ENCODE results near the gene COA3.
"Not testable (repeated sequence)": the region's sequence is repeated elsewhere in the genome, so short reads cannot be mapped to it uniquely, and the experiment has no call there.

Gene COA3

DNA sequence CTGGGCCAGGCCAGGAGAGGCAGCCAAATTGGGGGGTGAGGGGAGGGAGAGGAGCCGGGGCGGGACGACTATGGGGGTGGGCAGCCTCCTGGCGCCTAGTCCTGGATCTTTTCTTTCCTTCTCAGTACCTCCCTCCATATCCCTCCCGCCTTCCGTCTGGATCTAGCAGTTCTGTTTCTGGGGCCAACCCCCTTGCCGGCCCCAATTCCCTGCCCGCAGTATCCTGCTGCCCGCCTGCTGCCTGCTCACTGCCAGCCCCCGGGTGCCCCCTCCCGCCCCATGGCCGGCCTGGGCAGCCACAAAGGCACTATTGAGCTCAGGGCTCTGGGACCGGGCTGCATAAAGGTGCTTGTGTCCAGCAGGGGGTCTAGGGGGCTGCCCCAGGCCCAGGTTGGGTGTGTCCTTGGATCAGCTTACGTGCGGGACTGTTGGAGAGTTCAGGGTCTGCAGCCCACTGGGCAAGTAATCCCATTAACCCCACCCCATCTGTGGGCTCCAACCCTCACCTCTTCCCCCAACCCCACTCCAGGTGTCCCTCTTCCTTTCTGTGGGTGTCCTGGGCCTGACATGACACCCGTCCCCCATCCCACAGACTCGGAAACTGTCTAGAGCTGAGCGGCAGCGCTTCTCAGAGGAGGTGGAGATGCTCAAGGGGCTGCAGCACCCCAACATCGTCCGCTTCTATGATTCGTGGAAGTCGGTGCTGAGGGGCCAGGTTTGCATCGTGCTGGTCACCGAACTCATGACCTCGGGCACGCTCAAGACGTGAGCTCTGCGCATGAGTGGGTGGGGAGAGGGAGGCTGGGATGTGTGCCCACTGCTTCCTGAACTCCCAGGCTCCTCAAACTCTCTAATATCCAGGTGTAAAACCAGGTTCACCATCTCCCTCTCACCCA, 16.1 kb downstream of the COA3 start:
- DNase-seq (ENCODE audit: low read depth in 2 of 2, low spot score in 1 of 2) = no peak

DNA sequence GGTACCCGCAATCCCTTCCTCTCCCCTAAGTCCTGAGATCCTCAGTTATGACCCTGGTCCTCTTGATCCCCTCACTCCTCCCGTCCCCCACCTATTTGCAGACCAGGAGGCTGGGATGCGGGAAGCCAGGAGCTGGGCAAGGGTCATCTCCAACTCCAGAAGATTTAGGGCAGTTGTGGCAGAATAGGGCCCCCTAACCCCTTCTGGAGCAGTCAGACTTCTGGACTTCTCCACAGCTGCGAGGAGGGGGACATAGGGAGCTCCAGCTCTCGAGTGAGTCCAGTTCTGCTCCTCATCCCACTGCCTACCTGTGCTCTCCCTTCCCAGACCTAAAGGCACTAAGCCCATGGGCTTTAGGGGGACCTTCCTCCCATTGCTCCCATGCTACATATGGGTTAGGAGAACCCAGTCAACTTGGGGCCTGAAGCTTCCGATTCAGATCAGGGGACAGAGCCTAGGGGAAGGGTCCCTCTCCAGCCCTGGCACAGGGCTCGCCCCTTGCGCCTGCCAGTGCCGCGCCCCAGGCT, 16.8 kb downstream of the COA3 start:
- no peak for DNase-seq (ENCODE audit: low read depth in 2 of 2, low spot score in 1 of 2)

DNA sequence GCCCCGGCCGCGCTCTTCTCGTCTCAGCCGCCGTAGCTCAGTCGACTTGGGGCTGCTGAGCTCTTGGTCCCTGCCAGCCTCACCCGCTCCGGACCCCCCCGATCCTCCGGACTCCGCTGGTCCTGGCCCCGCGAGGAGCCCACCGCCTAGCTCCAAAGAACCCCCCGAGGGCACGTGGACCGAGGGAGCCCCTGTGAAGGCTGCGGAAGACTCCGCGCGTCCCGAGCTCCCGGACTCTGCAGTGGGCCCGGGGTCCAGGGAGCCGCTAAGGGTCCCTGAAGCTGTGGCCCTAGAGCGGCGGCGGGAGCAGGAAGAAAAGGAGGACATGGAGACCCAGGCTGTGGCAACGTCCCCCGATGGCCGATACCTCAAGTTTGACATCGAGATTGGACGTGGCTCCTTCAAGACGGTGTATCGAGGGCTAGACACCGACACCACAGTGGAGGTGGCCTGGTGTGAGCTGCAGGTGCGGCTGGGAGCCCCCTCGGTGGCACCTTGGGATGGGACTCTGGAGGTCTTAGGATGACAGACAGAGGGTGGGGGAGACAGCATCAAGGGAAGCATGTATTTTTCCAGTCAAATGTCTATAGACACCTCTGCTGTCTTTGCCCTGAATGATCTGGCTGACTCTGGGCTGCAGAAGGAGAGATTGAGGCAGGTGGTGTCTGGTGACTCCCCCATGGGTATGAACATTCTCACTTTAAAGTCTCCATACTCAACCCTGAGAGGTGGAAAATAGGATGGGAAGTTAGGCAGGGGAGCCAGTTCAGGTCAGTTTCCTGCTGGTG, 17.5 kb downstream of the COA3 start:
- DNase-seq (ENCODE audit: low read depth in 2 of 2, low spot score in 1 of 2) = no peak

DNA sequence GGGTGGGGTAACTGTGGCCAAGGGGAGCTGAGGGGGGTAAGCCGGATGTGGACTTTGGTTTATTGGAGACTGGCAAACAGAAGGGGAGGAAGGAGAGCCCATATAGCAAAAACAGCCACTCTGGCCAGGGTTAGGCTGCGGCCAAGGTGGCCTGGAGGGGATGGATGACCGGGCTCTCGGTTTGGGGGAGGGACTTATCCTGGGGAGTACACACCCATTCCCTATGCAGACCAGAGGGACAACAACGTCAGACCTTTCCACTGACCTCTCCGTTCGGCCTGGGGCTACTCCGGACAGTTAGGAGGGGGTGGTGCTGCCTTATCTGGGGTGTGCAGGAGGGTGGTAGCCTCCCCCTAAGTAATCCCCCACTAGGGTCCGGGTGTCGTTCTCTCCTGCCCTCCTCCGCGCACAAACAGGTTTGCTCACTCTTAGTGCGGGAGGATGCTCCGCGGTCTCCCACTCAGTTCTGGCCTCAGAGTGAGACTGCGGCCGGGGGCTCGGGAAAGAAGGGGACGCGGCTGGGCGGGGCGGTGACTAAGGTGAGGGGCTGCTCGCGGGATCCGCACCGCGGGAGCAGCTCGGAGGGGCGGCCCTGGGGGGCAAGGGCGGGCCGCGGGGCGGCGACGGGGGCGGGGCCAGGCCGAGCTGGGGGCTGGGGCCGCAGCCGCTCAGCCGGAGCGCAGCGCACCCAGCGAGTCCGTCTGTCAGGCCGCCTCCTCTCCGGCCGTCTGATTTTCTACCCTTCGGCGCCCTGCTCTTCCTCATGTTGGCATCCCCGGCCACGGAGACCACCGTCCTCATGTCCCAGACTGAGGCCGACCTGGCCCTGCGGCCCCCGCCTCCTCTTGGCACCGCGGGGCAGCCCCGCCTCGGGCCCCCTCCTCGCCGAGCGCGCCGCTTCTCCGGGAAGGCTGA, 18.3 kb downstream of the COA3 start, which contains the start of gene WNK4:
WNK4 (plus strand) TSS at position 675 of the 915 bp plus-strand sequence; CDS start at position 764, 89 bp downstream.
- DNase-seq (ENCODE audit: low read depth in 2 of 2, low spot score in 1 of 2) = no peak

DNA sequence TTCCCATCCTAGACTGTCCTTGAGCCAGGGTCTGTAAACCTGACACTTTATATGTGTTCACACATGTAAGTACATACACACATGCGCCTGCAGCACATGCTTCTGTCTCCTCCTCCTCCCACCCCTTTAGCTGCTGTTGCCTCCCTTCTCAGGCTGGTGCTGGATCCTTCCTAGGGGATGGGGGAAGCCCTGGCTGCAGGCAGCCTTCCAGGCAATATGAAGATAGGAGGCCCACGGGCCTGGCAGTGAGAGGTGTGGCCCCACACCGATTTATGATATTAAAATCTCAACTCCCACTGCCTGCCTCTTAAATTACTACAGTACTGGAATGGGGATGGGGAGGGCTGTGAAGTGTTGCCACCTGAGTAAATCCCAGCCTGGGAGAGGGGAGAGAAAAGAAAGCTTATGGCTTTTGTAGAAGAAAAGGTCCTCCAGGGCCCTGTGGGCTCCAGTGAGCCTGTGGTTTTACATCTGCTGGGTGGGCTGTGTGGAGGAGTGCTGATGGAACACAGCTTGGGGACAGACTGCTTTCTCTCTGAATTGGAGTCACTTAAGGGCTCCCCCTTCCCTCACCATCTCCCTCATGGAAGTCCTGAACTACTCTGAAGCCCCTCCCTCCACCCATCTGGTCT, 19.1 kb downstream of the COA3 start:
- DNase-seq (ENCODE audit: low read depth in 2 of 2, low spot score in 1 of 2) = no peak

DNA sequence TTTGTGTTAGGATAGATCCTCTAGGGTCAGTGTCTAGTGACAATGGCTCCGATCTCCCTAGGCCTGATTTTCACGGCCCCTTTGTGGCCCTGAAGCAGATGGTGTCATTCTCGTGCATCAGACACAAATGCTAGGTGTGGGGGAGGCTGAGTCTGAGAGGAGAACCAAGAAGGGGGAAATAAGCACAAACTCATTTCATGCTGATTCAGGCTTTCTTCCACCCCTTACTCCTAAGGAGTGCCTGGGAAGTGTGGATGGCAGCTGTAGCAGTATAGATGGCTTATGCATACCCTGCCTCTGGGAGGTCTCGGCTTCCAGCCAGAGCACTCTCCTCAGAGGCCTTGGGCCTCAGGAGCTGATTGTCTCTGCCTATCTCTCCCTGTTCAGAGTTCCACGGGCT, 19.9 kb downstream of the COA3 start:
- no peak for DNase-seq (ENCODE audit: low read depth in 2 of 2, low spot score in 1 of 2)

DNA sequence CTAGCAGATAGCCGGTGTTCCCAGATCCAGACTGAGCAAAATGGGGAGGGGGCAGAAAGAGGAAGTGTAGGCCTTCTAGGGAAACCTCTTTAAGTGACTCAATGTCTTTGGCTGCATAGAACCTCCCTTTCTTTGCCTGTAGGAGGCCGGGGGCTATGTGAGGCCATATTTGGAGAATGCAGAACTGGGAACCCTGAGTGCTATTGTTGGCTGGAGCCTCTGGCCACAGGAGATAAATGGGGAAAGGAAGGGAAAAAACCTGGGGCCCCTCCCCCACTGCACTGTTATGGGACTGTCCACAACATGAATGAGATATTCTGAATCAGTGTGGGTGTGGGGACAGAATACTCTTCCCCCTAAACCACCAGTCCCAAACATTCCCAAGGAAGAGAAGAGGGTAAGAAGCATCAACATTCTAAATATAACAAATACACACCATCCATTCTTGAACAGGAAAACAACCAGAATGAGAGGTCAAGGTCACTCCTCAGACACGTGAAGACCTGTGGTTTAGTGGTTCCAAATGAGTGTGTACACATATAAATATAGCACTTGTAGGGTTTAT, 22.9 kb downstream of the COA3 start:
- DNase-seq (ENCODE audit: low read depth in 2 of 2, low spot score in 1 of 2) = no peak

DNA sequence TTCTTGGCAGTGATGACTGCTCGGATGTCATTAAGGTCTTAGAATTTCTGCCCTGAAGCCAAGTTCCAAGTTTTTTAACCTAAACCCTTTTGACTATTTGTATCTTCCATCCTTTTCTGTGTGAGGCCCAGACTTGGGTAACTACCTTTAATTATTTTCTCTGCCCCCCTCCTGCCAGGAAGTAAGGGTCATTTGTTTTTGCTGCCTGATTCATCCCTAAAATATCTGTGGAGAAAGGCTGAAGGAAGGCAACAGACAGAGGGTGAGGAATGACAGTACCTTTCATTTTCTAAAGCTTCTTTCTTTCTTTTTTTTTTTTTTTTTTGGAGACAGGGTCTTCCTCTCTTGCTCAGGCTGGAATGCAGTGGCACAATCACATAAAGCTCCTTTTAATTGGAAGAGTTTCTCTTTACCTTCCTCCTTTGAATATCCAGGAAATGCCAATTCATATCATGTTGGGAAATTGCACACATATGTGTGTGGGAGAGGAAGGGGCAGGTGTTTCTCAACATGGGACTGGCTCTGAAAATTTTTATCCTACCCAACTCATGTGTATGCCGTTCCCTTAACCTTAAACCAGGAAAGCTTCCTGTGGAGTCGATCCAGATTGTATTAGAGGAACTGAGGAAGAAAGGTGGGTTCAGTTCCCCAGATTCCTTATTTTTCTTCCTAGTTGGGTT, 24.3 kb downstream of the COA3 start:
- DNase-seq (ENCODE audit: low read depth in 2 of 2, low spot score in 1 of 2) = no peak

DNA sequence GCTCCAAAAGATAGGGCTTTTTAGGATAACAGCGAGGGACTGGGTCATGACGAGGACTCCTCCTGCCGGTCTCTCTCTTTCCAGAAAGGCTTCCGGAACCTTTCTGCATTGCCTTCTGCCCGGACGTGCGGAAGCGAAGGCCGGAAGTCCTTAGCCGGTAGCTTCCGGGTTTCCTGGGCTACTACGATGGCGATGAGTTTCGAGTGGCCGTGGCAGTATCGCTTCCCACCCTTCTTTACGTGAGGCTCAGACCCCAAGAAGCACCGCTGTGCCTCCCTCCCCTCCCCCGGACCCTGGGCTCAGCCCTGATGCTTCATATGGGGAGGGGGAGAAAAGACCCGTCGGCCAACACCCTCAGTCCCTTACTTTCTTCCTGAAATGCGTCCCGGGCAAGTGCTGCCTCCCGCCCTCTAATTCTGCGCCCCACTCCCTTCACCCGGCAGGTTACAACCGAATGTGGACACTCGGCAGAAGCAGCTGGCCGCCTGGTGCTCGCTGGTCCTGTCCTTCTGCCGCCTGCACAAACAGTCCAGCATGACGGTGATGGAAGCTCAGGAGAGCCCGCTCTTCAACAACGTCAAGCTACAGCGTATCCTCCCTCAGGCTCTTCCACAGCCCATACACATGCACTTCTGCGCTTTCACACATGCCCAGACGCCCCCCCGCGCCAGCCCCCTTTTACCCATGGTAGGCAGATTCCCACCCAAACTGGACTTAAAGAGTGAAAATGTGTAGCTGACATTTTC, 25.0 kb downstream of the COA3 start, which contains the start of gene VPS25:
VPS25 (plus strand) TSS at position 160 of the 746 bp plus-strand sequence; CDS start at position 187, 27 bp downstream.
- peak; percentile 37 to 58 for DNase-seq (ENCODE audit: low read depth in 2 of 2, low spot score in 1 of 2)

DNA sequence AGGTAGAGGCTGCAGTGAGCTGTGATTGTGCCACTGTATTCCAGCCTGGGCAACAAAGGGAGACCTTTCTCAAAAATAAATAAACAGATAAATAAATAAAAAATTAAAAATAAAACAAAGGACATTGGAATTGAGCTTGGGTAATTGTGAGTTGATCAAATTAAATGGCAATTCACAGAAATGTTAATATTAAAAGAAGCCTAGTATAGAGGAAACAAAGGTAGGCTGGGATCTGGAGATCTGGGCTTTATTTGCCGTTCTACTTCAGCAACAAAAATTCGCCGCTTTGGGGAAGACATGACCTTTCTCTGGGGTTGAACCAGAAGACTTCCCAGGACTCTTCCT, 25.6 kb downstream of the COA3 start:
- no peak for DNase-seq (ENCODE audit: low read depth in 2 of 2, low spot score in 1 of 2)

DNA sequence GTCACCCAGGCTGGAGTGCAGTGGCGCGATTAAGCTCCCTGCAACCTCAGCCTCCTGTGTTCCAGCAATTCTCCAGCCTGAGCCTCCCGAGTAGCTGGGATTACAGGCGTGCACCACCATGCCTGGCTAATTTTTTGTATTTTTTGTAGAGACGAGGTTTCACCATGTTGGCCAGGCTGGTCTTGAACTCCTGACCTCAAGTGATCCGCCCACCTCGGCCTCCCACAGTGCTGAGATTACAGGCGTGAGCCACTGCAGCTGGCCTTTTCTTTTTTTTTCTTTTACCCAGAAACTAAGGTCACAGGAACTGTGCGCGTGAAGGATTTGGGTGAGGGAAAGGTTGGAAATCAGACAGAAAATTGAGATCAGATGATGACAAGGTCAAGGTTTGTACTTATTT, 28.5 kb downstream of the COA3 start:
- DNase-seq (ENCODE audit: low read depth in 2 of 2, low spot score in 1 of 2) = not testable (repeated sequence)

DNA sequence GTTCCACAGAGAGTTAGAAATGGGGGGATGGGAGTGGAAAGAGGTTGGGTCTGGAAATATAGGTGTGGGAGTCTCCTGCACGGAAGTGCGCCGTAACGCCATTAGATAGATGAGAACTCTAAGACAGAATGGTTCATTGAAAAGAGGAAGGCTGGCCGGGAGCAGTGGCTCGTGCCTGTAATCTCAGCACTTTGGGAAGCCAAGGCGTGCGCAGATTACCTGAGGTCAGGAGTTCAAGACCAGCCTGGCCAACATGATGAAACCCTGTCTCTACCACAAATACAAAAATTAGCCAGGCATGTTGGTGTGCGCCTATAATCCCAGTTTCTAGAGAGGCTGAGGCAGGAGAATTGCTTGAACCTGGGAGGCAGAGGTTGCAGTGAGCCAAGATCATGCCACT, 30.5 kb downstream of the COA3 start:
- not testable (repeated sequence) for DNase-seq (ENCODE audit: low read depth in 2 of 2, low spot score in 1 of 2)

DNA sequence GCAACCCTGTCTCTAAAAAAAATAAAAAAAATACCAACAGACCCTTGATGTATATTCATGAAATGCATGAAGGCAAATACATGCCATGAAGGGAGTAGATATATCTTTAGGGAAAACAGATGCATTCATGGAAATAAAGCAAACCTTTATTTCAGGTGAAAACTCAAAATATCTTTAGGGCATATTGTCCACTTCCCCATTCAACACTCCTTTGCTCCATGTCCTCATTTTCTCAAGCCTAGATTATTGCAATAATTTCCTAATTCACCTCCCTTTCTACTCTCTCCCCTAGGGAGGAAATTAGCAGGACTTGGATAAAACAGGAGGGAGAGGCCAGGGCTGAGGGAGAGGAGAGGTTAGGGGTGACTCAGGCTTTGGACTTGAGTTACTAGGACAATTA, 31.0 kb downstream of the COA3 start:
- DNase-seq (ENCODE audit: low read depth in 2 of 2, low spot score in 1 of 2) = no peak

DNA sequence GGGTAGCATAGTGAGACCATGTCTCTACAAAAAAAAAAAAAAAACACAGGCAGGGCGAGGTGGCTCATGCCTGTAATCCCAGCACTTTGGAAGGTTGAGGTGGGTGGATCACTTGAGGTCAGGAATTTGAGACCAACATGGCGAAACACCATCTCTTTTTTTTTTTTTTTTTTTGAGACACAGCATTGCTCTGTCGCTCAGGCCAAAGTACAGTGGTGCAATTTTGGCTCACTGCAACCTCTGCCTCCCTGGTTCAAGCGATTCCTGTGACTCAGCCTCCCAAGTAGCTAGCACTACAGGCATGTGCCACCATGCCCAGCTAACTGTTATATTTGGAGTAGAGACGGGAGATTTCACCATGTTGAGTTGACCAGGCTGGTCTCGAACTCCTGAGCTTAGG, 32.4 kb downstream of the COA3 start:
- DNase-seq (ENCODE audit: low read depth in 2 of 2, low spot score in 1 of 2) = no peak

DNA sequence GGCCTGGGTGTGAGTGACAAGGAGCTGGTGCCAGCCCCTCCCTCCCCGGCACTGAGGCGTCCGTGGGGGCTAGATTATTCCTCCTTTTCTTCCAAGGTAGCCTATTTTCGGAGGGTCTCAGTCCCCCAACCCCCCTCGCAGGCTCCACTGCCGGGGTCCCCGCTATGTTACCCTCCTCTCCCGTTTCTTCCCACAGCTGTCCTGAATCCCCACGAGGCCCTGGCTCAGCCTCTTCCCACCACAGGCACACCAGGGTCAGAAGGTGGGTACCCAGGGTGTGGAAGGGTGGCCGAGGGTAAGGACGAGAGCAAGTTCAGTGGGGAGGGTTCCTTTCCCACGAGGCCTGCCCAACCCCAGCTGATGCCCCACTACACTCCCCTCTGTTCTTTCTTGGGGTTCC, 36.9 kb downstream of the COA3 start:
- DNase-seq (ENCODE audit: low read depth in 2 of 2, low spot score in 1 of 2) = no peak

DNA sequence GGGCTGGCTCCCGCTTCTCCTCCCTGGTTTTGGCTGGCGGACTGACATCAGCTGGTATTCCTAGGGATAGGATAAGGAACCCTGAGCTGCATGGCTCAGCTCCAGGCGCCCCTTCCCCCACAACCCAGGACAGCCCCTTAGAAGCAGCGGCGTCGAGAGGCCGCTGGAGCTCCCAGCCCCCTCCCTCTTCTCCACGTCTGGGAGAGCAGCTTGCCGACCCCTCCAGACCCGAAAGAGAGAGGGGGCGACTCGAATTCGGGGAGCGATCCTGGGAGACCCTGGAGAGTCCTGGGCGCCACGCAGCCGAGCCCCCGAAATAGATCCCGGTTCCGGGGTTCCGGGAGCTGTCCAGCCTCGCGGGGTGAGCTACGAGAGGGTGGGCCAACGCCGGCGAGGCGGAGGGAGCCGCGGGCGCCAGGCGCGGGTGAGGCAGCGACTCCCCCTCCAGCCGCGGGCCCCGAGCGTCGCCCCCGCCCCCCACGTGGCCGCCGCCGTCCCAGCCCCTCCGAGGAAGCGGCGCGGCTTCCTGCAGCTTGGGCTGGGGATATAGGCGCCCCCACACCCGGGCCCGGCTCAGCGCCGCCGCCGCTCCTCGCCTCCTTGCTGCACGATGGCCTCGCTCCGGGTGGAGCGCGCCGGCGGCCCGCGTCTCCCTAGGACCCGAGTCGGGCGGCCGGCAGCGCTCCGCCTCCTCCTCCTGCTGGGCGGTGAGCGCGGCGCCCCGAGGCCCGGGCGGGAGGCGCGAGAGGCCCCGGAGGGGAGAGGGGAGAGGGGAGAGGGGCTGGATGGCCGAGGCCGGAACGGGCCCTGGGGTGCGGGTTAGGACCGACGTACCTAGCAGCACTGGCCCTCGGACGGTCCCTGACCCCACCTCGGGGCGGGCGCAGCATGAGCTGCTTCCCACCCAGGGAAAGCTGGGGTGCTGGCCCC, 37.6 kb downstream of the COA3 start, which contains the start of gene RAMP2:
RAMP2 (plus strand) TSS at position 576 of the 930 bp plus-strand sequence; CDS start at position 611, 35 bp downstream.
- no peak for DNase-seq (ENCODE audit: low read depth in 2 of 2, low spot score in 1 of 2)

DNA sequence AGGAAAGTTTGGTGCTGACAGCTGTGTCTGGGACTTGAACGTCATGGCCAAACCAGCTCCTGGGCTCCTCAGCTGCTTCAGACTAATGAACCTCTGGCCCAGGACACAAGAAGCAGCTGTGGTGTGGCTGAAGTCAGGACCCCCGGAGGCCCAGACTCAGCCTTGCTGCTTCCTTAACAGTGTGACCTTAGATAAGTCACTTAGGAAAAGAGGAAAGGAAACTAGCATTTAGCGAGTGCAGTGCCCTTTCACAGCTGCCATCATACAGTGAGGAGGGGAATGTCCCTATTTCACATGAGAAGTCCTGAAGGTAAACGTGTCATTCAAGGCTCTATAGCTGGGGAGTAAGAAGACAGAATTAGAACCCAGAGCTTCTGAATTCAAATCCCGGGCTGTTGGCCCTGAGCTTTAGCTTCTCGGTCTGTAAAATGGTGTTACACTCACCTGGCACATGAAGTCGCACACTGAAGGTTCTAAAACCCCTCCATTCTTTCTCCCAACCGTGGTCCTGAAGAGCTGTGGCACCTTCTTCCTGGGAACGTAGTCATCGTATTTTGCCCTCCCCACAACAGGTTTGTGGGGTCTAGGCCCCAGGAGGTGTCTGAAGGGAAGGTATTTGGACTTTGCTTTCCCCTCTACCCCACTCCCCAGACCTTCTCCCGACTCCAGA, 38.4 kb downstream of the COA3 start:
- DNase-seq (ENCODE audit: low read depth in 2 of 2, low spot score in 1 of 2) = no peak

All from stimulated activated CD8-positive, alpha-beta memory T cell treated with anti-CD3 and anti-CD28 coated beads, Interleukin-4, amount 100 ng/mL, for 1 hour (primary cell).